ENCODE data around the gene ZNF548.

Gene ZNF548

DNA sequence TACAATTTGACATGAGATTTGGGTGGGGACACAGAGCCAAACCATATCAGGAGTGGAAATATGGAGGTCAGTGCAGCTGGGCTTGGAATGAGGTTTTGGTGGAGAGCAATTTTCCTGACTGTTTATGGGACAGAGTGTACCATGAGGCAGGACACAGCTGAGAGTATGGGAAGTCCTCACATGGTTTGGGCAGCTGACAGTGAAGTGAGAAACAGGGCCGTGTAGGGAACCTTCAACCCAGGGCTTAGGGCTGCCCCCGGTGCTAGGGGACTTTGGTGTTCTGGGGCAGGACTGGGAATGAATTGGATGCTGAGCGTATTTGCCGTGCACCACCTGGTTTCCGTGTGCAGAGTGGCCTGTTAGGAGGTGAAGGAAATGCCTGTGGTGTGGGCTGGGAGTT lies 6.1 kb downstream of the ZNF548 start:
- no peak overlapping the region for H3K4me3 ChIP-seq (ENCODE audit: low read depth, low read length)
- TF ChIP-seq, protein P1, sequence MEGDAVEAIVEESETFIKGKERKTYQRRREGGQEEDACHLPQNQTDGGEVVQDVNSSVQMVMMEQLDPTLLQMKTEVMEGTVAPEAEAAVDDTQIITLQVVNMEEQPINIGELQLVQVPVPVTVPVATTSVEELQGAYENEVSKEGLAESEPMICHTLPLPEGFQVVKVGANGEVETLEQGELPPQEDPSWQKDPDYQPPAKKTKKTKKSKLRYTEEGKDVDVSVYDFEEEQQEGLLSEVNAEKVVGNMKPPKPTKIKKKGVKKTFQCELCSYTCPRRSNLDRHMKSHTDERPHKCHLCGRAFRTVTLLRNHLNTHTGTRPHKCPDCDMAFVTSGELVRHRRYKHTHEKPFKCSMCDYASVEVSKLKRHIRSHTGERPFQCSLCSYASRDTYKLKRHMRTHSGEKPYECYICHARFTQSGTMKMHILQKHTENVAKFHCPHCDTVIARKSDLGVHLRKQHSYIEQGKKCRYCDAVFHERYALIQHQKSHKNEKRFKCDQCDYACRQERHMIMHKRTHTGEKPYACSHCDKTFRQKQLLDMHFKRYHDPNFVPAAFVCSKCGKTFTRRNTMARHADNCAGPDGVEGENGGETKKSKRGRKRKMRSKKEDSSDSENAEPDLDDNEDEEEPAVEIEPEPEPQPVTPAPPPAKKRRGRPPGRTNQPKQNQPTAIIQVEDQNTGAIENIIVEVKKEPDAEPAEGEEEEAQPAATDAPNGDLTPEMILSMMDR (IDR thresholded peaks at IDR 0.05; ENCODE audit: control insufficient read depth, extremely low read depth, insufficient read depth): no peak
- DNase-seq (ENCODE audit: low read depth): no peak

DNA sequence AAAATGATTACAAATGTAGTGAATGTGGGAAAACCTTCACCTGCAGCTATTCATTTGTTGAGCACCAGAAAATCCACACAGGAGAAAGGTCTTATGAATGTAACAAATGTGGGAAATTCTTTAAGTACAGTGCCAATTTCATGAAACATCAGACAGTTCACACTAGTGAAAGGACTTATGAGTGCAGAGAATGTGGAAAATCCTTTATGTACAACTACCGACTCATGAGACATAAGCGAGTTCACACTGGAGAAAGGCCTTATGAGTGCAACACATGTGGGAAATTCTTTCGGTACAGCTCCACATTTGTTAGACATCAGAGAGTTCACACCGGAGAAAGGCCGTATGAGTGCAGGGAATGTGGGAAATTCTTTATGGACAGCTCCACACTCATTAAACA lies 9.2 kb downstream of the ZNF548 start:
- TF ChIP-seq, protein P1 (IDR thresholded peaks at IDR 0.05; ENCODE audit: control insufficient read depth, extremely low read depth, insufficient read depth): no peak
- H3K4me3 ChIP-seq (ENCODE audit: low read depth, low read length): no peak overlapping the region
- no peak for DNase-seq (ENCODE audit: low read depth)

DNA sequence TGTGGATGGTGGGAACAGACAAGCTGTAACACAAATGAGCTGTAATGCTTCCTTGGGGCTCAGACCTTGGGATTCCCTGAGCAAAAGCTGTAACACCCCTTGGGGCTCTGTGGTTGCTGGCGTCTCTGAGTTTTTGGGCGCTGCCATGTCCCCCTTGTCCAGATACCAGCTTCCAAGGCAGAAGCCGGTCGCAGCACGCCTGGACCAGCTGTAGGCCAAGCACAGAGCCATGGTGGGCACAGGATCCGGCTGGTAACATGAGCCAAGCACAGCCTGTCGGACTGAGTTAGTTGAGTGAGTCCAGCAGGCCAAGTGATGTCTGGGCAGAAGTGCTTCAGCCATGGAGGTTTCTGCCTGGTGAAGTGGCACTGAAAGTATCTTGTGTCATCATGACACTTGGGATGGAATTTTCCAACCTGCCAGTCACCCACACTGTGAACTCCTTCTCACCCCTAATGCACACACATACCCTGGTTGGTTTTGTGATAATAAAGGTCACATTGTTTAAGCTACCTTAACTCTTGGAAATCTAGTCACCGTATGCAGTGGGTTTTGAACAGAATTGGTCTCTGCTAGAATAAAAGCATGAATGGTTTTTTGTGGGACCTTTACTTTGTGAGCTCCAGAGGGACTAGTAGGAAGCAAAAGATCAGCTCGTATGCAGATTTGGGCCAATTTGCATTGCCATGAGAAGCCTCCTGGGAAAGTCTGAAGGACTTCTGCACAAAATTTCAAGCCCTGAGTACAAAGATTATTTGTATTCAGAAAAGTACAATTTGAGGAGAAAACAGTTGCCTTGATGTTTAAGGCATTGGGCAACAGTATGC lies 14.3 kb downstream of the ZNF548 start:
- no peak overlapping the region for H3K4me3 ChIP-seq (ENCODE audit: low read depth, low read length)
- TF ChIP-seq, protein P1 (IDR thresholded peaks at IDR 0.05; ENCODE audit: control insufficient read depth, extremely low read depth, insufficient read depth): no peak
- no peak for DNase-seq (ENCODE audit: low read depth)

DNA sequence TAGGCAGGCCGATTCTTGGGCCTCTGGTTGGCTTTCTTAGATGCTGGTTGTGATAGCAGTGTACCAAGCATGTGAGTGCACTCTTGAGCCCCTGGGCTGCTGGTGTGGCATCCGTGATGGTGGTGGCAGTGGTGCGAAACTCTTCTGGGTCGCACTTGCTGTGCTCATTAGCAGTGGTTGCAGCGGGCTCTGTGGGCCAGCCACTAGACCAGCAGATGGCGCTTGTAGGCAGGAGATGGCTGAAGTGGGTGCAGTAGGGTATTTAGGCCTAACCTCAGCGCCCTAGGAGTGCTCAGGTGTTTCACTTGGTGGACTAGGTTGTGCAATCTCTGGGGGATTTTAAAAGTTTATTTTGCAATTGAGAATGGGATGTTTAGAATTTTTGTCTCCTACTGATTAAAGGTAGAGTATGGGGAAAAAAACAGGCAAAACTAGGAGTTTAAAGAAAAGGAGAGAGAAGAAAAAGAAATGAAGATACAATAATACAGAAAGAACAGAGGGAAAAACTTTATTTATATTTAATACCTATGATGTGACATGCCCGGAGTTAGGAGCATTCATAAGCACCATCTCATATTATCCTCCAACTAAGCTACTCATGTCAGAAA lies 17.0 kb downstream of the ZNF548 start:
- no peak overlapping the region for H3K4me3 ChIP-seq (ENCODE audit: low read depth, low read length)
- TF ChIP-seq, protein P1 (IDR thresholded peaks at IDR 0.05; ENCODE audit: control insufficient read depth, extremely low read depth, insufficient read depth): peak; percentile 91
- DNase-seq (ENCODE audit: low read depth): no peak

DNA sequence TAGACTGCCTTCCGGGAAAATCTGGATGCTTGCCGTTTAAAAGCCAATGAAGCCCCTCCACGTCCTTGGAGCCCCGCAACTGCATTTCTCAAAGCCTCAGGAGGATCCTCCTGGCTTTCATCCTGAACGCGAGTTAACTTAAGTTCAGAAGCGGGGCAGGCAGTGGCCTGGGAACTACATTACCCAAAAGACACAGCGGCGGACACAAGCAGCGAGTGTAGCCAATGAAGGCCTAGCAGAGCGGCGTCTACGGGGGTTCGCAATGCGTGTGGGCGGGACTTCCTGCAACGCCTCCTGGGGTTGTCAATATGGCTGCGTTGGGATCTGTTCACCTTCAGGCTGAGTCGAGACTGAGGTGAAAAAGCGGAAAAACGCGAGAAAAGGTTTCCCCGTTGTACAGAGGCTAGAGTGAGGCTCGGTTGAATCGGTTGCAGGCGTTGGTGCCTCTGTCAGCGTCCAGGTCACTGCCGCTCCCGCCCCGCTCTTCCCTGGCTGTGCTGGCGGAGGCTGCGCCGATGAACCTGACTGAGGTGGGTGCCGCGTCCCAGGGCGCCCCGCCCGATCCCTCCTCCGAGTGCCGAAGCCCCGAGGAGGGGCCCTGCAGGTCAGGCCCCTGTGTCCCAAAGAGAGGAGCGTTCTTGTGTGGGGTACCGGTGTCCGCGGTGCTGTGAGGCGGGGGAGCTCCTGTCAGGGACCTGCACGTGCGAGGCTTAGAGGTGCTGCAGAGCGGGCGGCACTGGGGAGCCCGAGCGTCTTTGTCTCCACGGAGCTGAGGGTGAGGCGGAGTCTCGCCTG lies 21.4 kb downstream of the ZNF548 start, which contains the start of gene ZNF17:
Gene ZNF17, plus strand, starts transcription at position 285 of the 795 bp plus-strand sequence. CDS start 2,455 bp downstream, outside the sequence.
- TF ChIP-seq, protein P1 (IDR thresholded peaks at IDR 0.05; ENCODE audit: control insufficient read depth, extremely low read depth, insufficient read depth): no peak
- H3K4me3 ChIP-seq (ENCODE audit: low read depth, low read length): peak within 1 kb of the TSS; percentile 85
- DNase-seq (ENCODE audit: low read depth): peak; percentile 83

DNA sequence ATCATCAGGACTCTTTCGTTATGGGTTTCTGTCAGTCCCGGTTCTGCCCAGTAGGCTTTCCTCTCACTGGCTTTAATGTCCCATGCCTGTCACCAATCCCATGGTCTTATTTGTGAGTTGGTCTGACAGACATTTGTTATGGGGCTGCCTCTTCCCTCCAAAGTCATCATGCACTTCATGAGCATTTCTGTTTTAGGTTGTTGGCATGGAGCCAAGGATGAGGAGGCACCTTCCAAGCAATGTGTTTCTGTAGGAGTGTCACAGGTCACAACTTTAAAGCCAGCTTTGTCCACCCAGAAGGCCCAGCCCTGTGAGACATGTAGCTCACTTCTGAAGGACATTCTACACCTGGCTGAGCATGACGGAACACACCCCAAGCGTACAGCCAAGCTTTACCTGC lies 29.8 kb downstream of the ZNF548 start:
- no peak overlapping the region for H3K4me3 ChIP-seq (ENCODE audit: low read depth, low read length)
- TF ChIP-seq, protein P1 (IDR thresholded peaks at IDR 0.05; ENCODE audit: control insufficient read depth, extremely low read depth, insufficient read depth): no peak
- no peak for DNase-seq (ENCODE audit: low read depth)

All from LNCaP clone FGC (cell line).